HG03108 (cell line): ENCODE data around the gene TTLL4.
"Not testable (repeated sequence)": the region's sequence is repeated elsewhere in the genome, so short reads cannot be mapped to it uniquely, and the experiment has no call there.

Experiments
- ATAC-seq: cut with Tn5 transposase; IDR thresholded peaks from one replicate; pipeline ENCODE4 v1.9.1; 2021; ENCODE audit warnings: moderate library complexity; ENCODE audit not compliant: unreplicated experiment

Gene TTLL4

GRCh38 chr2:218736531-218736930 lies 25.9 kb downstream of the TTLL4 start:
- no peak for ATAC-seq

- no peak for ATAC-seq
Measured at GRCh38 chr2:218743068-218743467, 32.4 kb downstream of the TTLL4 start.

- ATAC-seq = no peak
Measured at GRCh38 chr2:218744615-218745014, 34.0 kb downstream of the TTLL4 start.

- ATAC-seq = no peak
Measured at GRCh38 chr2:218745160-218745558, 34.5 kb downstream of the TTLL4 start.

GRCh38 chr2:218745559-218746469 lies 35.2 kb downstream of the TTLL4 start:
- ATAC-seq = no peak

- ATAC-seq = no peak
Measured at GRCh38 chr2:218746470-218746795, 35.8 kb downstream of the TTLL4 start.

GRCh38 chr2:218746960-218747359 lies 36.3 kb downstream of the TTLL4 start:
- ATAC-seq = no peak

- no peak for ATAC-seq
Measured at GRCh38 chr2:218748741-218749441, 38.3 kb downstream of the TTLL4 start.

GRCh38 chr2:218754201-218754600 lies 43.6 kb downstream of the TTLL4 start:
- ATAC-seq = no peak

GRCh38 chr2:218754781-218755180 lies 44.1 kb downstream of the TTLL4 start:
- ATAC-seq = no peak

- ATAC-seq = no peak
Measured at GRCh38 chr2:218755198-218755566, 44.5 kb downstream of the TTLL4 start.

- ATAC-seq = no peak
Measured at GRCh38 chr2:218755567-218756404, 45.2 kb downstream of the TTLL4 start.

GRCh38 chr2:218756599-218757377 lies 46.2 kb downstream of the TTLL4 start:
- ATAC-seq = no peak

GRCh38 chr2:218761795-218762194 lies 51.2 kb downstream of the TTLL4 start:
- no peak for ATAC-seq

GRCh38 chr2:218772759-218773158 lies 62.1 kb downstream of the TTLL4 start:
- ATAC-seq = not testable (repeated sequence)

- no peak for ATAC-seq
Measured at GRCh38 chr2:218773881-218774280, 63.2 kb downstream of the TTLL4 start.

GRCh38 chr2:218776488-218776887 lies 65.9 kb downstream of the TTLL4 start:
- no peak for ATAC-seq

GRCh38 chr2:218777276-218777990 lies 66.8 kb downstream of the TTLL4 start:
- ATAC-seq = no peak

- no peak for ATAC-seq
Measured at GRCh38 chr2:218780046-218780445, 69.4 kb downstream of the TTLL4 start.
